ENCODE measurements around the gene RLN2. TPM values are rescaled to one million over a fixed set of nuclear protein-coding genes. Genes with fewer than 3 reads are reported as not detected.
A peak's percentile ranks its signal among the peaks of the same experiment; 100 is the strongest.
"Not testable (repeated sequence)": the region's sequence is repeated elsewhere in the genome, so short reads cannot be mapped to it uniquely, and the experiment has no call there.

The RLN2 gene
- total and polyA plus RNA-seq, 4 donors: 0.49 to 0.98 (median 0.83) TPM; not detected in 1

- ATAC-seq (ENCODE audit: insufficient read depth, low FRiP score) (no peak), DNase-seq (no peak)
- no peak overlapping the region for H3K27ac ChIP-seq (ENCODE audit: low read depth in 1 of 2, low read length in 1 of 2)
- no peak for TF ChIP-seq CTCF (IDR thresholded peaks at IDR 0.05; ENCODE audit: control extremely low read depth, extremely low read depth)
- no peaks in the 10 kb centered on the region for H3K4me1 ChIP-seq (ENCODE audit: control insufficient read depth in 5 of 5, insufficient read depth in 5 of 5, low read length in 5 of 5)
- no peaks in the 10 kb centered on the region for H3K36me3 ChIP-seq (ENCODE audit: control insufficient read depth in 4 of 4, insufficient read depth in 4 of 4, low read length in 4 of 4)
- H3K9ac ChIP-seq (ENCODE audit: insufficient read depth in 1 of 2, low read length in 2 of 2): no peak overlapping the region
- WGBS, 2 donors: 37 to 62% methylated on average over 4 of the region's 4 CpGs
- no peak overlapping the region for H3K4me3 ChIP-seq
- H3K9me3 ChIP-seq (ENCODE audit: control insufficient read depth in 4 of 4, insufficient read depth in 3 of 4, low read length in 3 of 4): no peaks in the 10 kb centered on the region
- peaks cover 0 to 4% (median 0%) of the 10 kb centered on the region in 3 donors for H3K27me3 ChIP-seq (ENCODE audit: control insufficient read depth in 3 of 3, insufficient read depth in 3 of 3, low read length in 2 of 3)
Measured at GRCh38 chr9:5336688-5337087, 32.2 kb upstream of the RLN2 start.

GRCh38 chr9:5331276-5331675 lies 26.8 kb upstream of the RLN2 start:
- H3K4me3 ChIP-seq; ATAC-seq (ENCODE audit: insufficient read depth, low FRiP score); H3K4me1 ChIP-seq (ENCODE audit: control insufficient read depth in 5 of 5, insufficient read depth in 5 of 5, low read length in 5 of 5); H3K36me3 ChIP-seq (ENCODE audit: control insufficient read depth in 4 of 4, insufficient read depth in 4 of 4, low read length in 4 of 4); H3K9me3 ChIP-seq (ENCODE audit: control insufficient read depth in 4 of 4, insufficient read depth in 3 of 4, low read length in 3 of 4); H3K9ac ChIP-seq (ENCODE audit: insufficient read depth in 1 of 2, low read length in 2 of 2); H3K27ac ChIP-seq (ENCODE audit: low read depth in 1 of 2, low read length in 1 of 2); H3K27me3 ChIP-seq (ENCODE audit: control insufficient read depth in 3 of 3, insufficient read depth in 3 of 3, low read length in 2 of 3); DNase-seq: not testable (repeated sequence)
- WGBS, 2 donors: 90 to 91% methylated on average over 3 of the region's 3 CpGs

GRCh38 chr9:5326893-5327548 lies 22.5 kb upstream of the RLN2 start:
- DNase-seq: peak; percentile 35 to 59 (median 54)
- Histone ChIP-seq H3K27me3 (ENCODE audit: control insufficient read depth in 3 of 3, insufficient read depth in 3 of 3, low read length in 2 of 3) (no peaks in the 10 kb centered on the region), H3K9me3 (ENCODE audit: control insufficient read depth in 4 of 4, insufficient read depth in 3 of 4, low read length in 3 of 4) (no peaks in the 10 kb centered on the region), H3K4me3 (no peak overlapping the region), H3K36me3 (ENCODE audit: control insufficient read depth in 4 of 4, insufficient read depth in 4 of 4, low read length in 4 of 4) (no peaks in the 10 kb centered on the region), H3K27ac (ENCODE audit: low read depth in 1 of 2, low read length in 1 of 2) (no peak overlapping the region), H3K4me1 (ENCODE audit: control insufficient read depth in 5 of 5, insufficient read depth in 5 of 5, low read length in 5 of 5) (peaks cover 0 to 5% (median 0%) of the 10 kb centered on the region in 5 donors), H3K9ac (ENCODE audit: insufficient read depth in 1 of 2, low read length in 2 of 2) (no peak overlapping the region)
- no peak for ATAC-seq (ENCODE audit: insufficient read depth, low FRiP score)
- no peak for TF ChIP-seq CTCF (IDR thresholded peaks at IDR 0.05; ENCODE audit: control extremely low read depth, extremely low read depth)
- 60 to 75% methylated on average over 10 of the region's 10 CpGs for WGBS, 2 donors

- H3K36me3 ChIP-seq (ENCODE audit: control insufficient read depth in 4 of 4, insufficient read depth in 4 of 4, low read length in 4 of 4): no peaks in the 10 kb centered on the region
- H3K27me3 ChIP-seq (ENCODE audit: control insufficient read depth in 3 of 3, insufficient read depth in 3 of 3, low read length in 2 of 3): no peaks in the 10 kb centered on the region
- H3K4me1 ChIP-seq (ENCODE audit: control insufficient read depth in 5 of 5, insufficient read depth in 5 of 5, low read length in 5 of 5): peaks cover 0 to 5% (median 0%) of the 10 kb centered on the region in 5 donors
- H3K9me3 ChIP-seq (ENCODE audit: control insufficient read depth in 4 of 4, insufficient read depth in 3 of 4, low read length in 3 of 4): no peaks in the 10 kb centered on the region
- no peak overlapping the region for H3K4me3 ChIP-seq
- DNase-seq (no peak), ATAC-seq (ENCODE audit: insufficient read depth, low FRiP score) (no peak)
- no peak overlapping the region for H3K27ac ChIP-seq (ENCODE audit: low read depth in 1 of 2, low read length in 1 of 2)
- no peak overlapping the region for H3K9ac ChIP-seq (ENCODE audit: insufficient read depth in 1 of 2, low read length in 2 of 2)
- no peak for TF ChIP-seq CTCF (IDR thresholded peaks at IDR 0.05; ENCODE audit: control extremely low read depth, extremely low read depth)
Measured at GRCh38 chr9:5326187-5326586, 21.7 kb upstream of the RLN2 start.

GRCh38 chr9:5321601-5322000 lies 17.1 kb upstream of the RLN2 start:
- not testable (repeated sequence) for H3K27me3 ChIP-seq (ENCODE audit: control insufficient read depth in 3 of 3, insufficient read depth in 3 of 3, low read length in 2 of 3); H3K27ac ChIP-seq (ENCODE audit: low read depth in 1 of 2, low read length in 1 of 2); DNase-seq; H3K4me1 ChIP-seq (ENCODE audit: control insufficient read depth in 5 of 5, insufficient read depth in 5 of 5, low read length in 5 of 5); H3K9me3 ChIP-seq (ENCODE audit: control insufficient read depth in 4 of 4, insufficient read depth in 3 of 4, low read length in 3 of 4); ATAC-seq (ENCODE audit: insufficient read depth, low FRiP score); H3K36me3 ChIP-seq (ENCODE audit: control insufficient read depth in 4 of 4, insufficient read depth in 4 of 4, low read length in 4 of 4); H3K9ac ChIP-seq (ENCODE audit: insufficient read depth in 1 of 2, low read length in 2 of 2); H3K4me3 ChIP-seq
- 59 to 65% methylated on average over 1 of the region's 1 CpG for WGBS, 2 donors
